PC-3 (cell line): ENCODE measurements around the gene NKIRAS1. TPM values are rescaled to one million over a fixed set of nuclear protein-coding genes. Genes with fewer than 3 reads are reported as not detected.

ENCODE experiments used
- ATAC-seq: fragments of 200-7000 bp; cut with Tn5 transposase; 2 replicates; pipeline ENCODE4 v1.9.1; 2020; ENCODE audit warnings: mild to moderate bottlenecking, moderate library complexity
- BruUV-seq: library from RNA; stranded (reverse); fragments of 400-500 nt; replicated peaks from 2 replicates; lab custom pipeline; 2021; lab: Mats Ljungman, UMichigan
- CTCF ChIA-PET: fragments of 300-600 bp; sonication (Branson Sonifier 250); formaldehyde crosslinking; loops from one replicate; lab custom pipeline; 2022; ENCODE audit warnings: antibody characterized with exemption; lab: Charles Lee
- POLR2A ChIA-PET: fragments of 300-600 bp; sonication (Branson Sonifier 250); formaldehyde crosslinking; loops from one replicate; lab custom pipeline; 2022; ENCODE audit warnings: antibody characterized with exemption; ENCODE audit not compliant: unreplicated experiment; lab: Charles Lee
- DNase-seq: peaks from one replicate; pipeline ENCODE4 v3.0.0-alpha.2; 2015
- H2AFZ ChIP-seq: fragments of 300-600 bp; sonication (generic); 2 replicates; pipeline ENCODE4 v1.6.0; 2016; ENCODE audit warnings: antibody characterized with exemption, low read length
- H3F3A ChIP-seq: fragments of 300-600 bp; sonication (generic); one replicate; pipeline ENCODE4 v1.6.0; 2017; ENCODE audit warnings: antibody characterized with exemption, low read length, control low read depth, mild to moderate bottlenecking; ENCODE audit not compliant: unreplicated experiment
- H3K27ac ChIP-seq: fragments of 300-600 bp; sonication (generic); 2 replicates; pipeline ENCODE4 v1.5.1; 2016; ENCODE audit warnings: mild to moderate bottlenecking, low read length
- H3K27me3 ChIP-seq: fragments of 300-600 bp; sonication (generic); 2 replicates; pipeline ENCODE4 v1.6.1; 2016; ENCODE audit warnings: low read length, mixed read lengths
- H3K36me3 ChIP-seq: fragments of 300-600 bp; sonication (generic); 2 replicates; pipeline ENCODE4 v1.6.1; 2016; ENCODE audit warnings: low read depth, mixed run types, low read length, mixed read lengths
- H3K4me1 ChIP-seq: fragments of 300-600 bp; sonication (generic); 2 replicates; pipeline ENCODE4 v1.5.1; 2016; ENCODE audit warnings: low read length; ENCODE audit not compliant: insufficient read depth
- H3K4me2 ChIP-seq: fragments of 300-600 bp; sonication (generic); 2 replicates; pipeline ENCODE4 v1.6.0; 2016; ENCODE audit warnings: low read length
- H3K4me3 ChIP-seq: fragments of 300-600 bp; sonication (generic); 2 replicates; pipeline ENCODE4 v1.5.1; 2016; ENCODE audit warnings: mild to moderate bottlenecking, low read length, mixed read lengths
- H3K79me2 ChIP-seq: fragments of 300-600 bp; sonication (generic); 2 replicates; pipeline ENCODE4 v1.6.1; 2017; ENCODE audit warnings: low read length, mixed read lengths
- H3K9ac ChIP-seq: fragments of 300-600 bp; sonication (generic); 2 replicates; pipeline ENCODE4 v1.6.0; 2016; ENCODE audit warnings: mild to moderate bottlenecking, low read length
- H3K9me2 ChIP-seq: fragments of 300-600 bp; sonication (generic); replicated peaks from 2 replicates; pipeline ENCODE4 v1.6.1; 2016; ENCODE audit warnings: mixed run types, low read length, mixed read lengths
- H3K9me3 ChIP-seq: fragments of 300-600 bp; sonication (generic); 2 replicates; pipeline ENCODE4 v1.6.1; 2016; ENCODE audit warnings: low read length, mixed read lengths
- H4K20me1 ChIP-seq: fragments of 300-600 bp; sonication (generic); 2 replicates; pipeline ENCODE4 v1.6.1; 2016; ENCODE audit warnings: low read length, mixed read lengths
- EZH2 ChIP-seq: fragments of 300-600 bp; sonication (generic); IDR thresholded peaks from one replicate; pipeline ENCODE4 v1.6.1; 2017; ENCODE audit warnings: antibody characterized with exemption, mild to moderate bottlenecking, low read length; ENCODE audit not compliant: unreplicated experiment
- EZH2phosphoT487 ChIP-seq: fragments of 300-600 bp; sonication (generic); IDR thresholded peaks from 2 replicates; pipeline ENCODE4 v1.6.1; 2018; ENCODE audit warnings: mild to moderate bottlenecking, antibody characterized with exemption, low read length, borderline replicate concordance
- intact Hi-C: fragments of 100-400 bp; cut with micrococcal nuclease; formaldehyde crosslinking; loops from 2 replicates; pipeline ENCODE4 v1.9.0; 2023
- total RNA-seq: library from RNA; depleted of rRNA; stranded (reverse); fragments of >200 nt; gene quantifications from 2 replicates; pipeline ENCODE4 v1.2.3, GENCODE V29; 2014
- TF ChIP-seq, protein P1 (sequence below): fragments of 300-600 bp; sonication (generic); conservative IDR thresholded peaks from 2 replicates; pipeline ENCODE4 v1.5.1; 2017; ENCODE audit warnings: antibody characterized with exemption, low read depth, mild to moderate bottlenecking, low read length

NKIRAS1 gene
- total RNA-seq, 1 experiment from 2014 or later, result 14.9 TPM

- H3K9ac ChIP-seq, result no peak overlapping the region
- CTCF ChIA-PET, result no interaction called here
These were observed 36.0 kb downstream of the NKIRAS1 start for GRCh38 chr3:23880703-23881339.

DNA sequence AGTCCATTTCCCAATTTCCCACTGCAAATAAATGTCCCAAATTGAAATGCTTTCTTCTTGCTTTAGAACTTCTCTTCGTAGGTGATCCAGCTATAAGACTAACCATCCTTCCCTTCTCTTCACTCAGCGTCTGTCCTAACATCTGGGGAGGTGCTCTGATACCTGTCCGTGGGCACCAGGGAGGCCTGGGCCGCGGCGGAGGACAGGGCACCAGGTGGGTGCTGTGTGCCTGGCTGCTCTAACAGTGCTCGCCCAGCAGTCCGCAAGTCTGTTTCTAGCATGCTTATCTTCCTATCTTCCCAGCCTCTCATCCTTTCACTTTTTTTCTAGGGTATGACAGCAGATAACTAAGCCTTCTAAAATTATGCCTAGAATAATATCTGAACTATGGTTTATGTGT is 37.3 kb downstream of the NKIRAS1 start:
- Histone ChIP-seq H3K79me2 (peaks cover 75% of the 10 kb centered on the region), H3K4me2 (no peak overlapping the region), H3K4me1 (peaks cover 27% of the 10 kb centered on the region), H3F3A (no peaks in the 10 kb centered on the region), H3K27me3 (no peaks in the 10 kb centered on the region), H3K9me3 (no peaks in the 10 kb centered on the region), H3K27ac (no peak overlapping the region), H3K4me3 (no peak overlapping the region), H2AFZ (no peak overlapping the region), H3K36me3 (peaks cover 5% of the 10 kb centered on the region; the same call in 1 of the 2 replicates), H4K20me1 (peaks cover 38% of the 10 kb centered on the region), H3K9ac (no peak overlapping the region), H3K9me2 (no peaks in the 10 kb centered on the region)
- no peak for TF ChIP-seq EZH2
- TF ChIP-seq EZH2phosphoT487, result no peak
- TF ChIP-seq, protein P1, sequence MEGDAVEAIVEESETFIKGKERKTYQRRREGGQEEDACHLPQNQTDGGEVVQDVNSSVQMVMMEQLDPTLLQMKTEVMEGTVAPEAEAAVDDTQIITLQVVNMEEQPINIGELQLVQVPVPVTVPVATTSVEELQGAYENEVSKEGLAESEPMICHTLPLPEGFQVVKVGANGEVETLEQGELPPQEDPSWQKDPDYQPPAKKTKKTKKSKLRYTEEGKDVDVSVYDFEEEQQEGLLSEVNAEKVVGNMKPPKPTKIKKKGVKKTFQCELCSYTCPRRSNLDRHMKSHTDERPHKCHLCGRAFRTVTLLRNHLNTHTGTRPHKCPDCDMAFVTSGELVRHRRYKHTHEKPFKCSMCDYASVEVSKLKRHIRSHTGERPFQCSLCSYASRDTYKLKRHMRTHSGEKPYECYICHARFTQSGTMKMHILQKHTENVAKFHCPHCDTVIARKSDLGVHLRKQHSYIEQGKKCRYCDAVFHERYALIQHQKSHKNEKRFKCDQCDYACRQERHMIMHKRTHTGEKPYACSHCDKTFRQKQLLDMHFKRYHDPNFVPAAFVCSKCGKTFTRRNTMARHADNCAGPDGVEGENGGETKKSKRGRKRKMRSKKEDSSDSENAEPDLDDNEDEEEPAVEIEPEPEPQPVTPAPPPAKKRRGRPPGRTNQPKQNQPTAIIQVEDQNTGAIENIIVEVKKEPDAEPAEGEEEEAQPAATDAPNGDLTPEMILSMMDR, result no peak
- DNase-seq (no peak), ATAC-seq (no peak)
- POLR2A ChIA-PET, result no interaction called here
- no TSS peak for BruUV-seq
- intact Hi-C loops, result no loop called here
- CTCF ChIA-PET, result interaction anchor here (2.3 kb wide), 1 partner anchor 9 kb away, joined by 5 read pairs; no protein-coding TSS in a partner anchor

More at GRCh38 chr3:23880703-23881339, 36.0 kb downstream of the NKIRAS1 start:
- H2AFZ ChIP-seq, result no peak overlapping the region
- POLR2A ChIA-PET, result no interaction called here
- H3K4me3 ChIP-seq, result no peak overlapping the region
- H4K20me1 ChIP-seq, result peaks cover 32% of the 10 kb centered on the region
- no peaks in the 10 kb centered on the region for H3F3A ChIP-seq
- no peaks in the 10 kb centered on the region for H3K9me2 ChIP-seq
- H3K4me2 ChIP-seq, result no peak overlapping the region
- intact Hi-C loops, result no loop called here
- H3K27ac ChIP-seq, result no peak overlapping the region
- ATAC-seq, result peak; percentile 62
- no peaks in the 10 kb centered on the region for H3K9me3 ChIP-seq
- peaks cover 24% of the 10 kb centered on the region for H3K4me1 ChIP-seq
- no peaks in the 10 kb centered on the region for H3K27me3 ChIP-seq
- no peak for TF ChIP-seq EZH2
- no peak for TF ChIP-seq EZH2phosphoT487
- TF ChIP-seq, protein P1, result no peak
- BruUV-seq, result no TSS peak
- peaks cover 70% of the 10 kb centered on the region for H3K79me2 ChIP-seq
- H3K36me3 ChIP-seq, result peaks cover 5% of the 10 kb centered on the region; the same call in 1 of the 2 replicates
- DNase-seq, result no peak
